Stimulated activated CD8-positive, alpha-beta memory T cell treated with anti-CD3 and anti-CD28 coated beads, Interleukin-2, amount 100 ng/mL, for 48 hours (primary cell): ENCODE results near the gene CD74.
"Not testable (repeated sequence)": the region's sequence is repeated elsewhere in the genome, so short reads cannot be mapped to it uniquely, and the experiment has no call there.

Experiments
- DNase-seq, 2 donors: peaks; one replicate each; pipeline ENCODE4 v3.0.0-alpha.2; 2020; ENCODE audit warnings: low read depth in 2 of 2

The CD74 gene

DNA sequence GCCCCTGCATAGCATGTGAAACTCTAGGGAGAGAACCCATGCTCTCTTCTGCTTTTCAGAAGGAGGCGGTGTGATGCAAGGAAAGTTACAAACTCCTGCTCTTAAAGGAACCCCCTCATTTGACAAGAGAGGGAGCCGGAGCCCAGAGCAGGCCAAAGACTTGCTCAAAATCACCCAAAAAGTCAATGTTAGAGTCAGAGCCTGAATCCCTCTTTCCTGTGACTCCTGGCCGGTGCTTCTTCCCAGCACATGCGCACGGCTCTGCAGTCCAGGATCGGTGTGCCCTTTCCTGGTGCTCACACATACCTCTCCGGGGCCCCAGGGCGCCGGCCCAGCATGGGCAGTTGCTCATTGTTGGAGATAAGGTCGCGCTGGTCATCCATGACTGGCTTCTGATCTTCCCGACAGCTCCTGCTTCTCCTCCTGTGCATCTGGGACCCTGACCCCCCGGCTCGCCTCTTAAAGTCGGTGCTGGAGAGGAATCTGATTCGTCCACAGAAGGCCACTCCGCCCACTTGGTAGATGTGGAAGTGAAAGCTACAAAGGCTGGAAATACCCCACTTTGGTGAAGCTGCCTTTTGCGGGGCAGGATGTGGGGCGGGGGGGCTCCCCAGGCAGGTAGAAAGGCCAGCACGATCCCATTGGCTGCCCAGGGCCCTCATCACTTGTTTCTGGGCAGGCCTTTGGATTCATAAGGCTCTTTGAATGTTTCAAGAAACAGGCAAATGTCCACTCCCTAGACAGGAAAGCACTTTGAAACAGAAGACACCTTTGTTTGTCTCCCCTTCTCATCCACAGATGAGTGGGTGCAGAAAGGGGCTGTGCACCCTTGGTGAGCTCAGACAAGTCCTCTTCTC is at the start of gene CD74:
Gene CD74, minus strand, starts transcription at position 592 of the 857 bp plus-strand sequence. Its CDS starts 161 bp downstream, at position 431.
- peak; percentile 74 to 79 for DNase-seq

DNA sequence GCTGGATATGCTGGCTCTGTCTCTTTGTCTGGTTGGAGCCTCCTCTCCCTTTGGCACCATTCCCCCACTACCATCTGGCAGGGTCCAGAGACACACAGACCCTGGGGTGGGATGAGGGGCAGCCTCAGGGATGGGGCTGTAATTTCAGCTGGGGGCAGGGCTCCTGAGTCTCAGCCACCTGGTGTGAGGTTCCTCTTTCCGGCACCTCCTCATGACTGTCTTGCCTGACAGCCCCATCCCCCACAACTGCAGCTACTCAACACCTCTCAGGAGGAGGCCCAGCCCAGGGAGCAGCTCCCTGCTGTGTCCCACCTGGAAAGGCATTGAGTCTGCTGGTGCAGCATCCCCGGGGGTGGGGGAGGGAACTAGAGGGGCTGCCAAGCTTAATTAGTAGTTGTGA is 48.5 kb upstream of the CD74 start:
- DNase-seq = no peak

DNA sequence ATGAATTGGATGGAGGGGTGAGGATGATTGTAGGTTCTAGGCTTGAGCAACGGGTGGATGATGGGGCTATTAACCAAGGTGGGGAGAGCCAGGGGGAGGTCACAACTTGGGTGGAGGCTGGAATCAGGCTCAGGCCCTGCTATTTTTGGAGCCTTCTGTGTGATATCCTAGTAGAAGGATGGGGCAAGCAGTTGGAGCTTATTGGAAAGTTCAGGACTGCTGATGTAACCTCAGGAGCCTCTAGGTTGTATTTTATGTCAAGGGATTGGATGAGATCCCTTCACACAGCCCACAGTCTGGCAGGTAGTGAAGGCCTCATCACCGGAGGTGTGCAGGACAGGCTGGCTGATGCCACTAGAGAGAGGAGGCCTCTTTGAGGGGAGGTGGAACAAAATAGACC is 48.1 kb upstream of the CD74 start:
- DNase-seq = no peak

DNA sequence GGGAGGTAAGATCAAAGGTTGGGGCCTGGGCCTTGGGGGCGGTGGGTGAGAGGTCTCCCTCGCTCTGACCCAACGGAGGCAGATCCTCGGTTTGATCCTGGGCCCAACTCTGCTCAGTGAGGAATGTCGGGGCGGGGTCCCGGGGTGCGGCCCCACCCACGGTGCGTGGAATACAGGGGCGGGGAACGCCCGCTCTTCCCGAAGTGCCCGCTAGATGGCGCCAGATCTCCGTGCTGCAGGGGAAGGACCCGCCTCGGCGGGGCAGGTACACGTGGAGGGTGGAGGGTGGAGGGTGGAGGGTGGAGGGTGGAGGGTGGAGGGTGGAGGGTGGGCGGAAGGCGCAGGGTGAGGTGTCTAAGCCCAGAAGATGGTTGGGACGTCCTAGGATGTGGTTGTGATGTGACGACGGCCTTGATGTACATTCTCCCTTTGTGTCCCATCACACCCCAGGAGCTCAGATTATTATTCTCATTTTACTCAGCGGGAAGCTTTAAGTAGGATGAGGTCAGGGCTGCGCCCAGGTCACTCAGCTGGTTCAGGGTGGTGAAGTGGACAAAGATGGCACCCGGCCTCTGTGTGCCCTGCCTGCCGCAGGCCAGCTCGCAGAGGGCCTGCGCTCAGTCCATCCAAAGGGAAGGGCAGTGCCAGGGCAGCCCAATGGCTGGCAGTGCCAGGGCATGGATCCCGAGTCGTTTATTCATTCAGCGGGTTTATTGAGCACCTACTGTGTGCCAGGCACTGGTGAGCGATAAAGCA is 46.3 kb upstream of the CD74 start:
- DNase-seq = peak; percentile 77 to 83

DNA sequence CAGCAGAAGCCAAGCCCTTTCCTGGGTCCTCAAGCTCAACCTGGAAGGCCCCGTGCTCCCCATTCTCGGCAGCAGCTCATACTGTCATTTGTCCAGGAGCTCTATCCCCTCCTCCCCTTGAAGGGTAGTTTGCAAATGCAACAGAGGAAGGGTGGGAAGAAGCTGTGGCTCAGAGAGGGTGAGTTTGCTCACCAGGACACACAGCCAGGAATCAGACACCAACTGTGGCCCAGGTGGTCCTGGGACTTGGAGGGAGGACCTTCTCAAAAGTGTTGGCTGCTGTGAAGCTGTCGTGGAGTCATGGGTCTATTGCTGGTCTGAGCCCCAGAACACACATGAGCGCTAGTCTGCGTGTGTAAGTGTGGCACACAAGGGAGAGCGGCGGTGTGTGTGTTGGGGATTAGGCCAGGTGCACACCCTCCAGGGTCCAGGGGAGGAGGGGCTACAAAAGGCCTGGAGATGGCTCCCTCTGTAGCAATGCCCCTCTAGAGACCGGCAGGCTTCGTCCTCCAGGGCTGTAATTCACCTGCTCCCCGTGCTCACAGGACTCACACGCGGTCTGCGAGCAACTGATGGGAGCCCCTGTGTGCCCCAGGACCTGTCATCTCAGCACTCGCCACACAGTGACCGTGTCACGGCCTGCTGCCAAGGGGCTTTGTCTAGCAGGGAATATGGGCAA is 45.0 kb upstream of the CD74 start:
- DNase-seq = no peak

DNA sequence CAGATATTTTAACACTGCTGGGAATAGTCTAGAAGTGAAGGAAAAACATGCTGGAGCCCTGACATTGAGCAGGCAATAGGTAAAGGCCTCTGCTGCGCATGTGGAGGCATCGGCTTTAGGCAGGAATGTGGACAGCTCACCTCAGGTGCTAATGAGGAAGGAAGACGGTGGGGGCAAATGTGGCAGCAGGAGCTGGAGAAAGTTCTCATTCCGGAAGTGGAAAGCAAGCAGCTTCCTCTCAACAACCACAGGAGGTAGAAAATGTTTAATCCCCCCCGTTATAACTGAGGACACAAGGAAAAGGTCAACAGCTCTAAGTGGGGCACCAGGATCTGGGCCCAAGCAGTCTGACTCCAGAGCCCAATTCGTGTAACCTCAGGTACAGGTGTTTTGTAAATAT is 44.4 kb upstream of the CD74 start:
- no peak for DNase-seq

DNA sequence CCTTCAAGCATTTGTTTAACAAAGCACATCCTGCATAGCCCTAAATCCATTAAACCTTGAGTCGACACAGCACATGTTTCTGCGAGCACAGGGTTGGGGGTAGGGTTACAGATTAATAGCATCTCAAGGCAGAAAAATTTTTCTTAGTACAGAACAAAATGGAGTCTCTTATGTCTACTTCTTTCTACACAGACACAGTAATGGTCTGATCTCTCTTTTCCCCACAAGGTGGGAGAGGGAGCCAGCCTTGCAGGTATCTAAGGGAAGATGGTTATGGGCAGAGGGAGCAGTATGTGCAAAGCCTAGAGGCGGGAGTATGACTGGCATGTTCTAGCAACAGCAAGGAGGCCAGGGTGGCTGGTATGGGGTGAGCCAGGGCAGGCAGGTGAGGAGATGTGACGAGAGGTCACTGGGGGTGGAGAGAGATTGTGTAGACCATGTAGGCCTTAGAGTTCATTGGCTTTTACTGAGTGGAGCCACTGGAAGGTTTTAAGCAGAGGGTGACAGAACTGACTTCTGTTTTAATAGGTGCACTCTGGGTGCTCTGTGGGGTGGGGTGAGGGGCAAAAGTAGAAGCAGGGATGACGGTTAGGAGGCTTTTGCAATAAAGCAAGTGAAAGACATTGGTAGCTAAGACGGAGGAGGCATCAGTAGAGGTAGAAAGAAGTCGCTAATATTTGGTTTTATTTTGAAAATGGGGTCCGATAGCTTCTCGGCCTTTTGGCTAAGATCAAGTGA is 42.0 kb upstream of the CD74 start:
- no peak for DNase-seq

DNA sequence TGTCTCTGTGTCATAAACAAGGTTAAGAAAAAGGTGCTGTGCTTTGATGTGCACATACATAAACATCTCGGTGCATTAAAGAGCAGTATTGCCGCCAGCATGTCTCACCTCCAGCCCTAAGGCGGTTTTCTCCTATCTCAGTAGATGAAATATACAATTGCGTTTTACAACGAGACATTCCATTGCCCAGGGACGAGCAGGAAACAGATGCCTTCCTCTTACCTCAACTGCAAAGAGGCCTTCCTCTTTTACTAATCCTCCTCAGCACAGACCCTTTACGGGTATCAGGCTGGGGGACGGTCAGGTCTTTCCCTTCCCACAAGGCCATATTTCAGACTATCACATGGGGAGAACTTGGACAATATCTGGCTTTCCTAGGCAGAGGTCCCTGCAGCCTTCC is 41.3 kb upstream of the CD74 start:
- not testable (repeated sequence) for DNase-seq

DNA sequence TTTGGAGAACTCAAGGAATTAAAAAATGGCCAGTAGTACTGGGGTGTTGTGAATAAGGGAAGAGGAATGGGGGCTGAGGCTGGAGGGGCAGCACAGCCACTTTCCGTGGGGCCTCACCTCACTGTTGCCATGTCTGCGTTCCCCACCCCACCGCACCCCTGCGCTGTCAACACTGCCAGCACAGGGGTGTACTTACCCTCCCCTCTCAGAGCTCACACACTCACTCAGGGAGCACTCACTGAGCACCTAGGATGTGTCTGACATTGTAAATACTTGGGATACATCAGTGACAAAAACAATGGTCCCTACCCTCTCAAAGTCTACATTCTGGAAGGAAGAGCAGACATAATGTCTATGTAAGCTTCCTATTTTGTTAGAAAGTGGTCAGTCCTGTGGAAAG is 40.2 kb upstream of the CD74 start:
- no peak for DNase-seq

DNA sequence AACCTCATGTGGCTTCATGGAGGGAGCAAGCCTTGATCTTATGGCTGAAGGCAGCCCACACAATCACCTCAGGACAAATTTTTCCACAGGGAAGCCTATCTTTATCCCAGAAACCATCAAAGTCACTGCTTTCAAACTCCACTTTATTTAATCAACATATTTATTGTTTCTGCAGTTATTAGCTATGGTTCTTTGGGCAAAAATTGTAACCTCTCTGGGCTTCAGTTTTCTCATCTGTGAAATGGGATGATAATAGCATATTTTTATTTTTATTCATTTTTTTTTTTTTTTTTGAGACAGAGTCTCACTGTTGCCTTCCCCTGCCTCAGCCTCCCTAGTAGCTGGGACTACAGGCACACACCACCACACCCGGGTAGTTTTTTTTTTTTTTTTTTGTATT is 38.9 kb upstream of the CD74 start:
- DNase-seq = no peak

DNA sequence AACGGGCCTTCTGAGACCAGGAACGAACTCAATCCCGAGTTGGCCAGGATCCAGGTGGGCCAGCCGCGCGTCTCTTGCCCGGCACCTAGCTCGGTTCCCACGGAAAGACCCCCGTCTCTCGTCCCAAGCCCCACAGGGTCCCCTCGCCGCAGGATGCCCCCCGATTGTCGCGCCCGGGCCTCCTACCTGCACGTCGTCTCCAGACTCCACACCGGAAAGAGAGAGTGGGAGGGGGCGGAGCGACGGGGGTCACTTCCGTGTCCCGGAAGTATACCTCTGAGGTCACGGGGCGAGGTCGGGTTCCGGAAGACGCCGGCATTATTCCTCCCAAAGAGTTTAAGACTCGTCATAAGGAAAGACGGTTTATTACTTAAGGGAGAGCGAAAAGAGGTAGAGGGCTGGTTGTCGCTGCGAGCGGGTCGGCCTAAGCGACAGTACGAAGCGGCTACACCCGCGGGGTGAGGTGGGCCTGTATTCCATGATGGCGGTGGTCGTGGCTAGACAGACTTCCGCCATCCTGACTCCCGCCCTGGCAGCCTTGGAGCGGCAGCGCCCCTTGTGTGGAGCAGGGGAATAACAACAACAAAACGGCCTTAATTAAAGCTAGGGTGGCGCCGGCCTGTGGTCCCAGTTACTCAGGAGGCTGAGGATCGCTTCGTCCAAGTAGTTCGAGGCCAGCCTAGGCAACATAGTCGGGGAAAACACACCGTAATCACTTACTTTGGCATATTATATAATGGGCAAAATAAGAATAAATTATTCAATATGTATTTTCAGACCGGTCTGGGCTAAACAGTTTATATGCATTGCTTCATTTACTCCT is 37.0 kb upstream of the CD74 start, which contains the start of gene RPS14:
Gene RPS14, minus strand, starts transcription at position 223 of the 823 bp plus-strand sequence. CDS start 2,006 bp downstream, outside the sequence.
- peak; percentile 84 to 94 for DNase-seq

DNA sequence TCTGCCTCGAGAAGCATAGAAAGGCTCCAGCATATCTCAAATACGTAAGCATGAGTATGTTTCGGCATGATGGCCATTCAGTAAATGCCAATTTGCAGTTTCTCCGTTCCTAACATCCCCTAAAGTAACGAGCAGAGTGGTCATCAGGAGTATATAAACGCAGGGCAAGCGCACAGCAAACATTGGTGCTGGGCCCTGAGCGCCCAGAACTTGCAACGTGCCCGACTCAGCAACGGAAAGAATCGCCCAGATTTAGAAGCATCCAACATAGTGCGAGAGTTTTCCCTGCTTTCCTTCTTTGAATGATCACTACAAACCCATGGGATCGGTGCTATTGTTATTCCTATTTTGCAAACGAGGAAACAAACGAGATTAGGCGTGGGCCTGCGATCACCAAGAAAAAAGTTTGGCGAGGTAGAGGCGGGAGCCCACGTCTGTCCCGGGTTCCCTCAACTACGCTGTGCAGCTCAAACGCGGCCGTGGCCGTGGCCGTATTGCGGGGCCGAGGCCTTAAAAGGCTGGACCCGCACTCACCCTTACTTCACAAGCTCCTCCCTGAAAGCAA is 36.3 kb upstream of the CD74 start:
- no peak for DNase-seq

DNA sequence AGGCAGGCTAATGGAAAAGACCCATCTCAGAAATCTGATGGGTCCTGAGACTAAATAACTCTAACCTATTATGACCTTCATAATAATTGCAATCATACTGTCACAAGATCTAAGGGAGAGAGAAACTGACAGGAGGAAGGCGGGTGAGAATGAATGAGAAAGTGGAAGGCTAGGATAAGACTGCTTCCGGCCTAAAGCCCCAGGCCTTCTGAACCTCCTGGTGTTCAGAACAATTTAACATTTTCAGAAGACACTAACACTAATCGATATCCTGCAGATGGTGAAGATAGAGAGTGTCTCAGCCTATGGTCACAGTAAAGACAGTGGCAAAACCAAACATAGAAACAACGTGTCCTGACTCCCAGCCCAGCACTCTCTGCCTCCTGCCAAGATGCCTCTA is 35.6 kb upstream of the CD74 start:
- DNase-seq = no peak

DNA sequence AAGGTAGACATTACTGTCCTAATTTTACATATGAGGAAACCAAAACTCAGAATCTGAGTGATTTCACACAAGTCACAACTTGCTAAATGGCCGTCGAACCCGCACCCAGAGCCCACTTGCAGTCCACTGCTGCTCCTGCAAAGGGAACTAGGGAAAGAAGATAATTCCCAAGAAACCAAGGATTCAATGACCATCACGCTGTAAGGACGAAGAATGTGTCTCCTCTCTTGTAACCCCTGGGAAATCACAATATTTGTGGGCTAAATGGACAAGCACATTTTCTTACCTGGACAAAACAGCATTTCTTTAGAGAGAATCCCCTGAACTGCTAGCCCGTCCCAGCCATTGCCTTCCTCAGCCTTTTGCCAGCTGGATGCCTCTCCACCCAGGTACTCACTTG is 34.5 kb upstream of the CD74 start:
- no peak for DNase-seq

DNA sequence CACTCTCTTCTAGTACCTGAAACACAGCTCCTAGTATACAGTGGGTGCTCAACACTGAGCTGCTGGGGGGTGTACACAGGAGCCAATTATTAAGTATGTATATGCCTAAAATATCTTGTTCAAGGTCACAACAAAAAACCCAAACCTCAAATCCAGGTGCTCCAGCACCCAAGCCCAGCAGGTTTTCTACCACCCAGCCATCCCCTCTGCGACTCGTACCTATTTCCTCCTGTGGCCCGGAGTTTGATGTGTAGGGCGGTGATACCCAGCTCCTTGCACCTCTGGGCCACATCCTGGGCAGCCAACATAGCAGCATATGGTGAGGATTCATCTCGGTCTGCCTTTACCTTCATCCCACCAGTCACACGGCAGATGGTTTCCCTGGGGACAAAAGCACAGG is 33.9 kb upstream of the CD74 start:
- DNase-seq = no peak

DNA sequence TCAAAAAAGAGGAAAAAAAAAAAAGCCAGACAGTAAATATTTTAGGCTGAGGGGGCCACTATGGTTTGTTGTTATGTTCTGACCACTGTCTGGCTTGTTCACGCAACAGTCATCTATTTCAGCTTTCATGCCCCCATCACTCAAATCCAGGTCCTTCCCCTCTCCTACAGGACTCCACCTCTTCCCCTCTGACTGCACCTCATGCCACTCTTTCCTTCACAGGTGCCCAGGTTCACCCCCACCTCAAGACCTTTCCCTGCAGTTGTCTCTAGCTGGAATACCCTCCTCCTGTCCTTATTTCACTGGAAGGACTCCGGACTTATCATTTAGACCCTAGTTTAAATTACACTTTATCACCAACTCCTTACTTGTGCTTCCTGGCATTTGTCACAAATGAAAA is 33.4 kb upstream of the CD74 start:
- DNase-seq = no peak

DNA sequence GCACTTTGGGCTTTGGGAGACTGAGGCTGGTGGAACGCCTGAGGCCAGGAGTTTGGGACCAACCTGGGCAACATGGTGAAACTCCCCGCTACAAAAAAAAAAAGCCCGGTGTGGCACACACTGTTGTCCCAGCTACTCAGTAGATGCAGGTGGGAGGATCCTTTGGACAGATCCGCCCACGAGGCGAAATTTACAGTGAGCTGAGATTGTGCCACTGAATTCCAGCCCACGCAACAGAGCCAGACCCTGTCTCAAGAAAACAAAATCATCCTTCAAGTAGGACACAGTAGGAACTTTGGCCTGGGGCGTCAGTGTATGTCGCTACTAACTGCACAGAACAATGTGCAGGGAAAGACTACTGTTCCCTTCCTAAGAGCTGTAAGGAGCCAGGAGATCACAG is 32.1 kb upstream of the CD74 start:
- no peak for DNase-seq

DNA sequence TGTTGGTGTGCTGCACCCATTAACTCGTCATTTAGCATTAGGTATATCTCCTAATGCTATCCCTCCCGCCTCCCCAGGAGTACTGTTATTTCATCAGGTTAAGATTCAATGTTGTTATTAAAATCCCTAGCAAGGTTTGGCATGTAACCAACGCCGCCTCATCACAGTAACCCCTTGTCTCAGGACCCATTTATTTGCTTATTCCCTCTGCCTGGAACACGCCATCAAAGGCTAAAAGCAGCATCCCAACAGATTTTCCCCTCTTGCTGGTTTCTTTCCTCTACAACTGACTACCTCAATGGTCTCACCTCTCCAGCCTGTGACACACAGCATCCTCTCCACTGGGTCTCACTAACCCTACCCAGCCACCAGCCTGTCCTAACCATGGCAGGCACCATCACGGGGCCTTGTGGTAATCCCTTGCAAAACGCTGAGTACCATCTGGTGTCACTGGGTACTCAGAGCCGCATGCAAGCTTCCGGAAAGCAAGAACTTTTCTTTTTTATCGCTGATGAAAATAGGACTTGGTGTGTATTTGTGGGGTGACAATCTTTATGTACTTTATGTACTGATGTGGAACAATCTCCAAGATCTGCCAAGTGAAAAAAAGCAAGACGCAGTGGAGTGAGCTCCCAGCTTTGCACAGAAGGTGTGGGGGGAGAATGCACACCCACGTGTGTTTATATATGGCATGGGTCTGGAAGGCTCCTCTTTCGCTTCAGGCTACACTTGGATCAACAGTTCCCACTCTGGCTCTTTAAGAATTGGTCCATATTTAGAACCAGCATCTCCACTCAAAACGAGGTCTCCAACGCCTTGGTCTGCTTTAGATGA is 30.7 kb upstream of the CD74 start:
- no peak for DNase-seq

DNA sequence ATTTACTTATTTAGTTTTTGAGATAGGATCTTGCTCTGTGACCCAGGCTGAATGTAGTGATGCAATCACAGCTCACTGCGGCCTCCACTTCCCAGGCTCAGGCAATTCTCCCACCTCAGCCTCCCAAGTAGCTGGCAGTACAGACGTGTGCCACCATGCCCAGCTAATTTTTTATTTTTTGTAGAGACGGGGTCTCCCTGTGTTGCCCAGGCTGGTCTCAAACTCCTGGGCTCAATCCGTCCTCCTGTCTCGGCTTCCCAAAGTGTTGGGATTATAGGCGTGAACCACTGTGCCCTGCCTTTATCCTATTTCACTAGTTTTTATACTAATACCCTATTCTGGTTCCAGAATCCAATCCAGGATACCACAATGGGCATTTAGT is 30.0 kb upstream of the CD74 start:
- no peak for DNase-seq
